Measurements from ENCODE around the gene GALC.

Gene GALC

GRCh38 chr14:87898301-87898700 is 94.7 kb downstream of the GALC start:
- Histone ChIP-seq H3K4me1 (no peaks in the 10 kb centered on the region), H3K4me3 (no peak overlapping the region), H3K9me3 (no peaks in the 10 kb centered on the region), H3K27ac (no peak overlapping the region), H3K36me3 (no peaks in the 10 kb centered on the region), H3K27me3 (peaks cover 0 to 7% of the 10 kb centered on the region in 2 donors)
- no peak for TF ChIP-seq CTCF (IDR thresholded peaks at IDR 0.05)
- DNase-seq: no peak
- intact Hi-C loops (cut with DNase I; ENCODE audit: low total_unique reads): no loop called here

GRCh38 chr14:87896393-87897380 is 96.3 kb downstream of the GALC start:
- no peak for DNase-seq
- H3K4me1 ChIP-seq: no peaks in the 10 kb centered on the region
- no peak overlapping the region for H3K27ac ChIP-seq
- peaks cover 0 to 7% of the 10 kb centered on the region in 2 donors for H3K27me3 ChIP-seq
- H3K9me3 ChIP-seq: no peaks in the 10 kb centered on the region
- intact Hi-C loops (cut with DNase I; ENCODE audit: low total_unique reads): no loop called here
- H3K36me3 ChIP-seq: no peaks in the 10 kb centered on the region
- no peak overlapping the region for H3K4me3 ChIP-seq
- TF ChIP-seq CTCF (IDR thresholded peaks at IDR 0.05): peak; percentile 39 to 52

GRCh38 chr14:87894920-87895319 is 98.1 kb downstream of the GALC start:
- H3K9me3 ChIP-seq: no peaks in the 10 kb centered on the region
- intact Hi-C loops (cut with DNase I; ENCODE audit: low total_unique reads): no loop called here
- no peak for DNase-seq
- H3K27me3 ChIP-seq: peaks cover 0 to 7% of the 10 kb centered on the region in 2 donors
- H3K4me1 ChIP-seq: no peaks in the 10 kb centered on the region
- no peak for TF ChIP-seq CTCF (IDR thresholded peaks at IDR 0.05)
- H3K36me3 ChIP-seq: no peaks in the 10 kb centered on the region
- H3K27ac ChIP-seq: no peak overlapping the region
- no peak overlapping the region for H3K4me3 ChIP-seq

GRCh38 chr14:87892763-87893162 is 100.2 kb downstream of the GALC start:
- Histone ChIP-seq H3K9me3 (no peaks in the 10 kb centered on the region), H3K36me3 (no peaks in the 10 kb centered on the region), H3K27me3 (peaks cover 0 to 4% of the 10 kb centered on the region in 2 donors), H3K27ac (no peak overlapping the region), H3K4me3 (no peak overlapping the region), H3K4me1 (no peaks in the 10 kb centered on the region)
- no peak for TF ChIP-seq CTCF (IDR thresholded peaks at IDR 0.05)
- intact Hi-C loops (cut with DNase I; ENCODE audit: low total_unique reads): no loop called here
- no peak for DNase-seq

GRCh38 chr14:87888136-87888999 is 104.6 kb downstream of the GALC start:
- no peaks in the 10 kb centered on the region for H3K9me3 ChIP-seq
- H3K27me3 ChIP-seq: no peaks in the 10 kb centered on the region
- intact Hi-C loops (cut with DNase I; ENCODE audit: low total_unique reads): no loop called here
- peak in 1 of 2 experiments; percentile 22 for TF ChIP-seq CTCF (IDR thresholded peaks at IDR 0.05)
- H3K27ac ChIP-seq: no peak overlapping the region
- H3K4me3 ChIP-seq: no peak overlapping the region
- H3K4me1 ChIP-seq: no peaks in the 10 kb centered on the region
- peak; percentile 43 to 67 for DNase-seq
- H3K36me3 ChIP-seq: no peaks in the 10 kb centered on the region

Data from tibial artery (tissue), 4 donors.